Activated naive CD8-positive, alpha-beta T cell treated with anti-CD3 and anti-CD28 coated beads for 36 hours (primary cell): ENCODE data around the gene SYT1. TPM values are rescaled to one million over a fixed set of nuclear protein-coding genes. Genes with fewer than 3 reads are reported as not detected.

Experiments
- DNase-seq: peaks from one replicate; pipeline ENCODE4 v3.0.0; 2021
- H3K27ac Mint-ChIP-seq: one replicate; pipeline ENCODE4 v1.8.0; 2022; ENCODE audit warnings: mild to moderate bottlenecking, moderate library complexity, mixed read lengths
- H3K27me3 Mint-ChIP-seq: one replicate; pipeline ENCODE4 v1.8.0; 2022; ENCODE audit warnings: mild to moderate bottlenecking, mixed read lengths
- H3K36me3 Mint-ChIP-seq: one replicate; pipeline ENCODE4 v1.8.0; 2021; ENCODE audit warnings: mild to moderate bottlenecking, mixed read lengths
- H3K4me1 Mint-ChIP-seq: one replicate; pipeline ENCODE4 v1.8.0; 2021; ENCODE audit warnings: mixed read lengths
- H3K4me3 Mint-ChIP-seq: one replicate; pipeline ENCODE4 v1.8.0; 2022; ENCODE audit warnings: mild to moderate bottlenecking, moderate library complexity, mixed read lengths
- H3K9me3 Mint-ChIP-seq: one replicate; pipeline ENCODE4 v1.8.0; 2022; ENCODE audit warnings: mixed read lengths
- total RNA-seq, 2 experiments: library from RNA; stranded (reverse); gene quantifications; one replicate each; pipeline ENCODE4 v1.2.3, GENCODE V29; 2021

SYT1 gene
- total RNA-seq, 2 experiments from 2014 or later: not detected

DNA sequence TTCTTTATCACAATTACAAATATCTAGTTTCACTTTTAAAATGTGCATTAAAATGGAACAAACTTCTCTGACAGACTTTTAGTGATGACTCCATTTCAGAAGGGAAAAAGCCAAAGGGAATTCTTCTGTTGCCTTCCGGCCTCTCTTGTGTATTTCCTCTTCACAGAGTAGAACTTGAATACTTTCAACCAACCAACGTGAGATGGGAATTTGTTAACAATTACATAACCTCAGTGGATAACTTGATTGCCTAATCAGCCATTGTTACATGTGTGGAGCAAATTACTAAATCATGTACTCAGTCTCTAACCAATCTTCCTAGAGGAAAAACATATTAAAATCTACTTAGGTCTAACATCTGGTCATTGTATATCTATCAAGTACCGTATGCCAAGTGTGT, 291.1 kb downstream of the SYT1 start:
- H3K4me1 Mint-ChIP-seq: no peaks in the 10 kb centered on the region
- no peak overlapping the region for H3K4me3 Mint-ChIP-seq
- no peaks in the 10 kb centered on the region for H3K36me3 Mint-ChIP-seq
- H3K27me3 Mint-ChIP-seq: no peaks in the 10 kb centered on the region
- no peaks in the 10 kb centered on the region for H3K9me3 Mint-ChIP-seq
- DNase-seq: no peak
- no peak overlapping the region for H3K27ac Mint-ChIP-seq

DNA sequence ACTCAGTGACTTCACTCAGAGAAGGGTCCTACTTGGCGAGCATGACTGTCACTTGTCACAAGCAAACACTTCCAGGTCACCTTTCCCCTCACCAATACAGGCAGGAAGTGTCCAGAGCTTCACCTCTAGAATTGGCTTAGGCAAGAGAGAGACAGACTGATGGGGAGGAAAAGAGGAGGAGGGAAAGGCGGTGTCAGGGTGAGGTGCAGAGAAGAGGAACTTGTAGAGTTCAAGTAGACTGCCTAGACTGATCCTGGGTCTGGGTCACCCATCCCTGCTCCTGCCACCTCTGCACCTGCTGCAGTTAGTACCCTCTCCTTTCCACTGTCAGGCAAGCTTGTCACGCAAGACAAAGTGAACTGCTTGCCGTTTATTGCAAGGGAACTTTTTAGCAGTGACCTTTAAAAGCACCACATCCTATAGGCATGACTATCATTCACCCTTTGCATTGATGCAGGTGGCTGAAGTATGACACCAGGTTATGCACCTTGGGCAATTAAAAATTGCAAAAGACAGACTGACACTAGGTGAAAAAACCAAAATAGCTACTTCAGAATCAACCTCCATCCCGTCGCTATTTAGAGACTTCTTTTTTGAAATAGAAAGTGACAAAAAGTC, 292.4 kb downstream of the SYT1 start:
- no peaks in the 10 kb centered on the region for H3K36me3 Mint-ChIP-seq
- no peak for DNase-seq
- H3K27ac Mint-ChIP-seq: no peak overlapping the region
- H3K27me3 Mint-ChIP-seq: no peaks in the 10 kb centered on the region
- no peaks in the 10 kb centered on the region for H3K4me1 Mint-ChIP-seq
- H3K4me3 Mint-ChIP-seq: no peak overlapping the region
- no peaks in the 10 kb centered on the region for H3K9me3 Mint-ChIP-seq

DNA sequence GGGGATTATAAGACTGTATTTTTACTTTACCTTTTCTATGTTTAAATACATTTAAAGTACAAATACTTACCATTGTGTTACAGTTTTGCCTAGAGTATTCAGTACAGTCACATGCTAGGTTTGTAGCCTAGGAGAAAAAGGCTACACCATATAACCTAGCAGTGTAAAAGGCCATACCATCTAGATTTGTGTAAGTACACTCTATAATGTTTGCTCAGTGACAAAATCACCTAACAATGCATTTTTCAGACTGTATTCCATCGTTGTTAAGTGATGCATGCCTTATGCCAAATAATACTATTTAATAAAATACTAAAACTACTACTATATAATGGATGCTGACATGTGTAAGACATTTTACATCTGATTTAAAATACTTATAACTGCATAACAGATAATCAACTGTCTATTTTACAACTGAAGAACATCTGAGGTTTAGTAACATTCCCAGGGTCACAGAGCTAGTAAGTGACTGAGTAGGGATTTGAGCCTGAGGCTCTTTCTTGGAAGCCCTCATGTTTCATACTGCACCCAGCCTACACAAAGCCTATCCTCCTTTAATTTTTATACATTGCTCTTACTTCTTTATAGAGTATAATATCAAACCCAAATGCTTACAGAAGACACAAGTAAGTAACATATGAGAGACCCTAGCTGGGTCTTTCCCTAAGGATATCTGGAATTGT, 296.8 kb downstream of the SYT1 start:
- no peak for DNase-seq
- H3K27ac Mint-ChIP-seq: no peak overlapping the region
- no peaks in the 10 kb centered on the region for H3K36me3 Mint-ChIP-seq
- no peak overlapping the region for H3K4me3 Mint-ChIP-seq
- no peaks in the 10 kb centered on the region for H3K4me1 Mint-ChIP-seq
- no peaks in the 10 kb centered on the region for H3K9me3 Mint-ChIP-seq
- H3K27me3 Mint-ChIP-seq: no peaks in the 10 kb centered on the region

DNA sequence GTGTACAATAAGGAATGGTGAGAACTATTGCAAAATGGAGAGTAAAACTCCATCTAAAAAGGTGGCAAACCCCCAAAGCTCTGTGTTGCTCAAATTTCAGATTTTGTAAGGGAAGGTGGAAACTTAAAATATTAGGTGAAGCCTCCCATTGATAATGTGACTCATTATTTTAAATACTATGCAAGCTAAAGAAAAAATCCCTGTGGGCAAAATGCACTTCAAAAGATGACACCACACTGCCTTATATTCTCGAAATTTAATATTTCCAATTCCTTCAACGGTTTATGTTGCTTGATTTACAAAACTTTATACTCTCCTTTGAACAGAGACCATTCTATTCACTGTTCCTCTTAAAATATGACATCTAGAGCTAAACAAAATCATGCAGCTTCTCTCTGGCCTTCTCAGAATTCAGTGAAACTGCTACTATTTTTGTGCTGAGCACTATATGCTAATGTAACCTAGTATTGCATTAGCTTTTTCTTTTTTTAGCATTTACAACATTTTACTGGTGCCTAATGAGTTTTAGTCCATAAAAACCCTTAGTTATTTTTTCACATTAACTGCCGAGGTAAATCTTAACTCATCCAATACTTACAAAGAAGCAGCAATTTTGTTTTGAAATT, 297.7 kb downstream of the SYT1 start:
- Mint-ChIP-seq H3K27me3 (no peaks in the 10 kb centered on the region), H3K4me1 (no peaks in the 10 kb centered on the region), H3K9me3 (no peaks in the 10 kb centered on the region), H3K4me3 (no peak overlapping the region), H3K36me3 (no peaks in the 10 kb centered on the region), H3K27ac (no peak overlapping the region)
- DNase-seq: no peak

GRCh38 chr12:79162948-79163347, 298.4 kb downstream of the SYT1 start:
- H3K27me3 Mint-ChIP-seq: no peaks in the 10 kb centered on the region
- H3K27ac Mint-ChIP-seq: no peak overlapping the region
- H3K4me1 Mint-ChIP-seq: no peaks in the 10 kb centered on the region
- H3K36me3 Mint-ChIP-seq: no peaks in the 10 kb centered on the region
- no peak overlapping the region for H3K4me3 Mint-ChIP-seq
- no peak for DNase-seq
- no peaks in the 10 kb centered on the region for H3K9me3 Mint-ChIP-seq

- no peaks in the 10 kb centered on the region for H3K36me3 Mint-ChIP-seq
- no peak for DNase-seq
- H3K9me3 Mint-ChIP-seq: no peaks in the 10 kb centered on the region
- no peak overlapping the region for H3K27ac Mint-ChIP-seq
- H3K4me3 Mint-ChIP-seq: no peak overlapping the region
- H3K4me1 Mint-ChIP-seq: no peaks in the 10 kb centered on the region
- no peaks in the 10 kb centered on the region for H3K27me3 Mint-ChIP-seq
These were observed 300.3 kb downstream of the SYT1 start for GRCh38 chr12:79164890-79165289.

GRCh38 chr12:79168687-79169086, 304.1 kb downstream of the SYT1 start:
- no peaks in the 10 kb centered on the region for H3K4me1 Mint-ChIP-seq
- H3K27me3 Mint-ChIP-seq: no peaks in the 10 kb centered on the region
- peaks cover 2% of the 10 kb centered on the region for H3K9me3 Mint-ChIP-seq
- DNase-seq: no peak
- no peak overlapping the region for H3K4me3 Mint-ChIP-seq
- H3K27ac Mint-ChIP-seq: no peak overlapping the region
- H3K36me3 Mint-ChIP-seq: no peaks in the 10 kb centered on the region

DNA sequence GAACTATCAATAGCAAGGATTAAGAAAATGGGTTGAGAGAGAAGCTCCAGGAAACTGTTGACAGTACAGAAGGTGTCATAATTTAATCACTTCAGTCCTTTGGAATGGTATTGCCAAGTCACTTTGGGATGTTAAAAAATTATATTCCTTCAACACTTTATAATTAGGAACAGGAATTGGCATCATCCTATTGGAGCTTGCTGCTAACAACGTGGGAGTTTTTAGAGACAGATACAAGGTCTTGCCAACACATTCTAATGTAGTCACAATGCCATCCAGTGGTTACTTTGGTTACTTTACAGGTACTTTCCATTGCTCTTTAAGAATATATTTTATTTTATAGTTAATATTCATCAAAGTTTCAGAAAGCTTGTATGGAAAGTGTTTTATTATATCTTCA, 310.1 kb downstream of the SYT1 start:
- Mint-ChIP-seq H3K27ac (no peak overlapping the region), H3K4me1 (no peaks in the 10 kb centered on the region), H3K4me3 (no peak overlapping the region), H3K27me3 (no peaks in the 10 kb centered on the region), H3K36me3 (no peaks in the 10 kb centered on the region), H3K9me3 (peaks cover 2% of the 10 kb centered on the region)
- no peak for DNase-seq

GRCh38 chr12:79183003-79183402, 318.4 kb downstream of the SYT1 start:
- Mint-ChIP-seq H3K27ac (no peak overlapping the region), H3K4me1 (peaks cover 1% of the 10 kb centered on the region), H3K36me3 (no peaks in the 10 kb centered on the region), H3K4me3 (no peak overlapping the region), H3K27me3 (no peaks in the 10 kb centered on the region), H3K9me3 (no peaks in the 10 kb centered on the region)
- DNase-seq: no peak

DNA sequence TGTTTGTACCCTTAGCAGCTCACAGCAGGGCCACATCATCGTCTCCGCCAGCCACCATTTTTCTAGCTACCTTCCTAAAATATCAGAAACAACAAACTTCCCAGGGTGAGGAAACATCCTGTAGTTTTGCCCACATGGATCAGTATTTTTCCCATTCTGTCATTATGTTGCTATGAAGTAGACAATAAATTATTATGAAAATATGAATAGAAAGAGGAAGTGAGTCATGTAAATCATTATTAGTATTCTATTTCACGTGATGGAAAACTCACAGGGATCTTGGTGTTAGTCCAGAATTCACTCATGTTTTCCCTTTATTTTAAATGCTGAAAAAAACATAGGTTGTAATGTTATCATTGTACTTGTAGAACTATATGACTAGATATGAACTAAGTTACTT, 319.4 kb downstream of the SYT1 start:
- Mint-ChIP-seq H3K4me1 (peaks cover 1% of the 10 kb centered on the region), H3K4me3 (no peak overlapping the region), H3K27me3 (no peaks in the 10 kb centered on the region), H3K9me3 (no peaks in the 10 kb centered on the region), H3K27ac (no peak overlapping the region), H3K36me3 (no peaks in the 10 kb centered on the region)
- DNase-seq: no peak

GRCh38 chr12:79186506-79186905, 321.9 kb downstream of the SYT1 start:
- Mint-ChIP-seq H3K4me1 (peaks cover 1% of the 10 kb centered on the region), H3K36me3 (no peaks in the 10 kb centered on the region), H3K27me3 (no peaks in the 10 kb centered on the region), H3K4me3 (no peak overlapping the region), H3K27ac (no peak overlapping the region), H3K9me3 (no peaks in the 10 kb centered on the region)
- DNase-seq: no peak

DNA sequence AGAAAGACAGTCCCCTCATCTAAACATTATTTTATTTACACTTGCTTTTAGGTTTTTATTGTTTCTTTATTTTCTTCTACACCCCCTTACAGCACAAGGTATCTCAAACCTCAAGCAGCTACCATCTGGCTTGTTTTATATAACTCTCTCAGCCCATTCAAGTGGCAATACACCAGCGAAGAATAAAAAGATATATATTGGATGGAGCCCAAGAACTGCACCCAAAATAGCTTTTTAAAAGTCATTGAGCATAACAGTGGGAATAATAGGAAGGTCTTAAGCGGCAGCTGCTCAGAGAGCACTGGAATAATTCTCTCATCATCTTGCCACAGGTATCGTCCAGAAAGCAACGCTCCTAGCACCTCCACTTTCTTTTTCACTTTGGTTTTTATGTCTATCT, 322.5 kb downstream of the SYT1 start:
- Mint-ChIP-seq H3K9me3 (no peaks in the 10 kb centered on the region), H3K4me1 (peaks cover 1% of the 10 kb centered on the region)

GRCh38 chr12:79191391-79191790, 326.8 kb downstream of the SYT1 start:
- Mint-ChIP-seq H3K4me3 (no peak overlapping the region), H3K4me1 (peaks cover under 1% of the 10 kb centered on the region), H3K27ac (no peak overlapping the region), H3K27me3 (no peaks in the 10 kb centered on the region), H3K9me3 (no peaks in the 10 kb centered on the region), H3K36me3 (no peaks in the 10 kb centered on the region)
- no peak for DNase-seq

More for the DNA sequence above, 322.5 kb downstream of the SYT1 start:
- no peaks in the 10 kb centered on the region for H3K36me3 Mint-ChIP-seq
- no peaks in the 10 kb centered on the region for H3K27me3 Mint-ChIP-seq
- DNase-seq: no peak
- no peak overlapping the region for H3K27ac Mint-ChIP-seq
- H3K4me3 Mint-ChIP-seq: no peak overlapping the region

DNA sequence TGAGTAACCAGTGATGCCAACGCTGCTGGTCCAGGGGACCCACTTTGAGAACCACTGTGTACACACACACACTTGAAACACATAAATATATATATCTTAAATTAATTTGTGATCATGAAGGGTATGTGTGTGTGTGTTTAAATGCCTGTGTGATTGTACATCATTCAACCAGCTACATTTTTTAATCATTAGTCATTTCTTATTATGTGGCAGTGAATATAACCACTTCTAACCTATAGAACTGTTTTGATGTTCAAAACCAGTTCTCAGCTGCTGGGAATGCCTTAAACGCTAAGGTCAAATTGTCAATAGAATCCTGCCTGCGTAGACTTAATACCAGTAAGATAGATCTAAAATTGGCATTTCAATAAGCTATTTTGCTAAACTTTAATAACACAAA, 330.0 kb downstream of the SYT1 start:
- H3K27ac Mint-ChIP-seq: no peak overlapping the region
- no peaks in the 10 kb centered on the region for H3K9me3 Mint-ChIP-seq
- no peaks in the 10 kb centered on the region for H3K4me1 Mint-ChIP-seq
- DNase-seq: no peak
- H3K27me3 Mint-ChIP-seq: no peaks in the 10 kb centered on the region
- no peaks in the 10 kb centered on the region for H3K36me3 Mint-ChIP-seq
- H3K4me3 Mint-ChIP-seq: no peak overlapping the region

- Mint-ChIP-seq H3K27me3 (no peaks in the 10 kb centered on the region), H3K4me1 (no peaks in the 10 kb centered on the region), H3K27ac (no peak overlapping the region), H3K4me3 (no peak overlapping the region), H3K9me3 (no peaks in the 10 kb centered on the region), H3K36me3 (no peaks in the 10 kb centered on the region)
- DNase-seq: no peak
These were observed 334.6 kb downstream of the SYT1 start for GRCh38 chr12:79199166-79199565.

- Mint-ChIP-seq H3K4me3 (no peak overlapping the region), H3K9me3 (no peaks in the 10 kb centered on the region), H3K27ac (no peak overlapping the region), H3K36me3 (no peaks in the 10 kb centered on the region), H3K4me1 (no peaks in the 10 kb centered on the region), H3K27me3 (no peaks in the 10 kb centered on the region)
- no peak for DNase-seq
These were observed 335.6 kb downstream of the SYT1 start for GRCh38 chr12:79200176-79200575.
